Parathyroid adenoma (tissue), 2 donors: ENCODE data around the gene COL23A1.

Experiments
- H2AFZ ChIP-seq: fragments of 300-600 bp; sonication (generic); one replicate; pipeline ENCODE4 v1.7.0; 2017; ENCODE audit warnings: antibody characterized with exemption, mild to moderate bottlenecking
- H3K27ac ChIP-seq: fragments of 300-600 bp; sonication (generic); one replicate; pipeline ENCODE4 v1.7.0; 2017
- H3K27me3 ChIP-seq: fragments of 300-600 bp; sonication (generic); one replicate; pipeline ENCODE4 v1.7.0; 2017; ENCODE audit warnings: low read length; ENCODE audit not compliant: control insufficient read depth, insufficient read depth
- H3K36me3 ChIP-seq: fragments of 300-600 bp; sonication (generic); one replicate; pipeline ENCODE4 v1.7.0; 2017; ENCODE audit warnings: low read length; ENCODE audit not compliant: control insufficient read depth, insufficient read depth
- H3K4me1 ChIP-seq: fragments of 300-600 bp; sonication (generic); one replicate; pipeline ENCODE4 v1.7.0; 2017; ENCODE audit warnings: control low read depth
- H3K4me2 ChIP-seq: fragments of 300-600 bp; sonication (generic); one replicate; pipeline ENCODE4 v1.7.0; 2017; ENCODE audit warnings: low read length
- H3K4me3 ChIP-seq: fragments of 300-600 bp; sonication (generic); one replicate; pipeline ENCODE4 v1.7.0; 2017; ENCODE audit warnings: low read depth, low read length
- H3K79me2 ChIP-seq: fragments of 300-600 bp; sonication (generic); one replicate; pipeline ENCODE4 v1.7.0; 2017; ENCODE audit warnings: control low read depth
- H3K9ac ChIP-seq: fragments of 300-600 bp; sonication (generic); one replicate; pipeline ENCODE4 v1.7.0; 2017; ENCODE audit warnings: mild to moderate bottlenecking
- H3K9me3 ChIP-seq: fragments of 300-600 bp; sonication (generic); one replicate; pipeline ENCODE4 v1.7.0; 2017; ENCODE audit warnings: low read length; ENCODE audit not compliant: control insufficient read depth
- CTCF ChIP-seq: fragments of 300-600 bp; sonication (generic); IDR thresholded peaks from one replicate; pipeline ENCODE4 v1.7.0; 2017; ENCODE audit warnings: antibody characterized with exemption, mild to moderate bottlenecking
- donor health status: primary hyperparathyroidism.

COL23A1 gene

GRCh38 chr5:178202541-178202940 lies 387.7 kb downstream of the COL23A1 start:
- TF ChIP-seq CTCF = no peak
- no peak overlapping the region for H3K4me3 ChIP-seq
- no peak overlapping the region for H2AFZ ChIP-seq
- no peak overlapping the region for H3K4me2 ChIP-seq
- H3K79me2 ChIP-seq = peaks cover 3% of the 10 kb centered on the region
- H3K27ac ChIP-seq = no peak overlapping the region
- H3K9ac ChIP-seq = no peak overlapping the region
- no peaks in the 10 kb centered on the region for H3K9me3 ChIP-seq
- H3K36me3 ChIP-seq = no peaks in the 10 kb centered on the region
- no peaks in the 10 kb centered on the region for H3K27me3 ChIP-seq
- peaks cover 14% of the 10 kb centered on the region for H3K4me1 ChIP-seq

GRCh38 chr5:178201927-178202235 lies 388.3 kb downstream of the COL23A1 start:
- H3K4me1 ChIP-seq = peaks cover 8% of the 10 kb centered on the region
- H2AFZ ChIP-seq = no peak overlapping the region
- H3K36me3 ChIP-seq = no peaks in the 10 kb centered on the region
- no peaks in the 10 kb centered on the region for H3K27me3 ChIP-seq
- H3K9me3 ChIP-seq = no peaks in the 10 kb centered on the region
- no peak overlapping the region for H3K4me2 ChIP-seq
- H3K27ac ChIP-seq = no peak overlapping the region
- H3K79me2 ChIP-seq = peaks cover 3% of the 10 kb centered on the region
- H3K4me3 ChIP-seq = no peak overlapping the region
- no peak overlapping the region for H3K9ac ChIP-seq
- no peak for TF ChIP-seq CTCF

GRCh38 chr5:178201221-178201926 lies 388.8 kb downstream of the COL23A1 start:
- TF ChIP-seq CTCF = no peak
- no peaks in the 10 kb centered on the region for H3K27me3 ChIP-seq
- peaks cover 3% of the 10 kb centered on the region for H3K4me1 ChIP-seq
- no peak overlapping the region for H3K4me3 ChIP-seq
- H2AFZ ChIP-seq = no peak overlapping the region
- H3K79me2 ChIP-seq = peaks cover 3% of the 10 kb centered on the region
- no peak overlapping the region for H3K4me2 ChIP-seq
- H3K9ac ChIP-seq = no peak overlapping the region
- H3K27ac ChIP-seq = no peak overlapping the region
- no peaks in the 10 kb centered on the region for H3K9me3 ChIP-seq
- no peaks in the 10 kb centered on the region for H3K36me3 ChIP-seq

GRCh38 chr5:178199581-178200434 lies 390.4 kb downstream of the COL23A1 start:
- H3K27ac ChIP-seq = no peak overlapping the region
- H2AFZ ChIP-seq = no peak overlapping the region
- no peak overlapping the region for H3K9ac ChIP-seq

More at GRCh38 chr5:178199581-178200434, 390.4 kb downstream of the COL23A1 start:
- Histone ChIP-seq H3K9me3 (no peaks in the 10 kb centered on the region), H3K36me3 (no peaks in the 10 kb centered on the region), H3K27me3 (no peaks in the 10 kb centered on the region), H3K4me1 (peaks cover 2% of the 10 kb centered on the region), H3K79me2 (no peaks in the 10 kb centered on the region), H3K4me2 (no peak overlapping the region), H3K4me3 (no peak overlapping the region)
- no peak for TF ChIP-seq CTCF
